H9 (cell line): ENCODE results near the gene LRRC7. TPM values are rescaled to one million over a fixed set of nuclear protein-coding genes. Genes with fewer than 3 reads are reported as not detected.

Experiments used
- DNase-seq: peaks from one replicate; pipeline ENCODE4 v3.0.0-alpha.2; 2017
- H2AFZ ChIP-seq: one replicate; pipeline ENCODE4 v1.6.1; 2013; ENCODE audit warnings: mild to moderate bottlenecking, low read length, control low read depth, moderate library complexity
- H2AK5ac ChIP-seq: 2 replicates; pipeline ENCODE4 v1.6.1; 2013; ENCODE audit warnings: low read length, control low read depth, mixed read lengths; ENCODE audit not compliant: insufficient read length
- H2BK120ac ChIP-seq: one replicate; pipeline ENCODE4 v1.6.1; 2013; ENCODE audit warnings: low read depth, mild to moderate bottlenecking, low read length, control low read depth, inconsistent platforms; ENCODE audit not compliant: poor library complexity, severe bottlenecking
- H2BK12ac ChIP-seq: 2 replicates; pipeline ENCODE4 v1.6.1; 2013; ENCODE audit warnings: low read length, control low read depth, mixed read lengths, low read depth; ENCODE audit not compliant: insufficient read length
- H2BK15ac ChIP-seq: 2 replicates; pipeline ENCODE4 v1.6.1; 2013; ENCODE audit warnings: low read depth, low read length, control low read depth
- H2BK20ac ChIP-seq: one replicate; pipeline ENCODE4 v1.6.1; 2013; ENCODE audit warnings: low read depth, mild to moderate bottlenecking, low read length, control low read depth, inconsistent platforms; ENCODE audit not compliant: poor library complexity, severe bottlenecking
- H2BK5ac ChIP-seq: 2 replicates; pipeline ENCODE4 v1.6.1; 2013; ENCODE audit warnings: low read length, control low read depth, mixed read lengths; ENCODE audit not compliant: insufficient read length
- H3K14ac ChIP-seq: 2 replicates; pipeline ENCODE4 v1.6.1; 2013; ENCODE audit warnings: low read length, control low read depth; ENCODE audit not compliant: insufficient read depth
- H3K18ac ChIP-seq: 2 replicates; pipeline ENCODE4 v1.6.1; 2013; ENCODE audit warnings: low read depth, mild to moderate bottlenecking, mixed read lengths, low read length, control low read depth; ENCODE audit not compliant: insufficient read length
- H3K23ac ChIP-seq: 2 replicates; pipeline ENCODE4 v1.6.1; 2013; ENCODE audit warnings: low read length, control low read depth, mixed read lengths, low read depth; ENCODE audit not compliant: insufficient read length
- H3K23me2 ChIP-seq: 2 replicates; pipeline ENCODE4 v1.6.1; 2013; ENCODE audit warnings: low read depth, mild to moderate bottlenecking, mixed read lengths, low read length, control low read depth; ENCODE audit not compliant: insufficient read length, poor library complexity, severe bottlenecking
- H3K27ac ChIP-seq: 2 replicates; pipeline ENCODE4 v1.5.1; 2013; ENCODE audit warnings: low read length, control low read depth, mixed read lengths, low read depth; ENCODE audit not compliant: insufficient read length
- H3K27me3 ChIP-seq: 2 replicates; pipeline ENCODE4 v1.6.1; 2013; ENCODE audit warnings: low read length, control low read depth, inconsistent platforms; ENCODE audit not compliant: insufficient read depth
- H3K4ac ChIP-seq: 2 replicates; pipeline ENCODE4 v1.6.1; 2013; ENCODE audit warnings: low read depth, mild to moderate bottlenecking, control low read depth, inconsistent platforms, low read length, moderate library complexity
- H3K4me1 ChIP-seq: 2 replicates; pipeline ENCODE4 v1.6.1; 2013; ENCODE audit warnings: low read length, control low read depth, inconsistent platforms; ENCODE audit not compliant: insufficient read depth
- H3K4me2 ChIP-seq: 2 replicates; pipeline ENCODE4 v1.6.1; 2013; ENCODE audit warnings: low read length, control low read depth, mixed read lengths; ENCODE audit not compliant: insufficient read length, insufficient read depth
- H3K56ac ChIP-seq: 2 replicates; pipeline ENCODE4 v1.6.1; 2013; ENCODE audit warnings: low read depth, mild to moderate bottlenecking, mixed read lengths, low read length, control low read depth; ENCODE audit not compliant: insufficient read length
- H3K79me1 ChIP-seq: 2 replicates; pipeline ENCODE4 v1.6.1; 2013; ENCODE audit warnings: low read depth, mild to moderate bottlenecking, moderate library complexity, low read length, control low read depth, inconsistent platforms; ENCODE audit not compliant: insufficient read depth, poor library complexity, severe bottlenecking
- H3K79me2 ChIP-seq: 2 replicates; pipeline ENCODE4 v1.6.1; 2013; ENCODE audit warnings: low read length, control low read depth, inconsistent platforms; ENCODE audit not compliant: insufficient read depth
- H3K9ac ChIP-seq: 2 replicates; pipeline ENCODE4 v1.6.1; 2013; ENCODE audit warnings: low read length, control low read depth, mixed read lengths; ENCODE audit not compliant: insufficient read length; ENCODE audit errors: extremely low read depth
- H3K9me3 ChIP-seq: one replicate; pipeline ENCODE4 v1.6.1; 2013; ENCODE audit warnings: low read depth, low read length, inconsistent platforms; ENCODE audit not compliant: control insufficient read depth
- H3T11ph ChIP-seq: one replicate; pipeline ENCODE4 v1.6.1; 2013; ENCODE audit warnings: mild to moderate bottlenecking, low read length, control low read depth, inconsistent platforms
- H4K20me1 ChIP-seq: one replicate; pipeline ENCODE4 v1.6.1; 2013; ENCODE audit not compliant: control insufficient read depth, insufficient read length, insufficient read depth
- H4K5ac ChIP-seq: 2 replicates; pipeline ENCODE4 v1.6.1; 2013; ENCODE audit warnings: low read depth, mild to moderate bottlenecking, mixed read lengths, low read length, control low read depth; ENCODE audit not compliant: insufficient read length
- H4K8ac ChIP-seq: replicated peaks from 2 replicates; pipeline ENCODE4 v1.6.1; 2013; ENCODE audit warnings: low read length, control low read depth, mixed read lengths, low read depth; ENCODE audit not compliant: insufficient read length
- H4K91ac ChIP-seq: 2 replicates; pipeline ENCODE4 v1.6.1; 2013; ENCODE audit warnings: low read depth, mild to moderate bottlenecking, moderate library complexity, mixed read lengths, low read length, control low read depth; ENCODE audit not compliant: insufficient read length
- H3K27ac Mint-ChIP-seq, 3 experiments: 2 replicates in 2 of 3; 3 replicates in 1 of 3; pipeline ENCODE4 v1.8.0; 2020 to 2021; ENCODE audit warnings: mixed read lengths in 3 of 3, mild to moderate bottlenecking in 1 of 3, moderate library complexity in 1 of 3
- H3K27me3 Mint-ChIP-seq: 2 replicates; pipeline ENCODE4 v1.8.0; 2021; ENCODE audit warnings: low read depth, mild to moderate bottlenecking, moderate library complexity, mixed read lengths
- H3K36me3 Mint-ChIP-seq, 3 experiments: 2 replicates in 2 of 3; 3 replicates in 1 of 3; pipeline ENCODE4 v1.8.0; 2020 to 2021; ENCODE audit warnings: low read depth in 3 of 3, mixed read lengths in 3 of 3; ENCODE audit not compliant: insufficient read depth in 1 of 3
- H3K4me1 Mint-ChIP-seq, 2 experiments: 2 replicates each; pipeline ENCODE4 v1.8.0; 2020; ENCODE audit warnings: mixed read lengths in 2 of 2
- H3K4me3 Mint-ChIP-seq, 2 experiments: 2 replicates in 1 of 2; 3 replicates in 1 of 2; pipeline ENCODE4 v1.8.0; 2020 to 2021; ENCODE audit warnings: mild to moderate bottlenecking in 2 of 2, mixed read lengths in 2 of 2, moderate library complexity in 1 of 2
- H3K9me3 Mint-ChIP-seq, 2 experiments: 2 replicates in 1 of 2; 3 replicates in 1 of 2; pipeline ENCODE4 v1.8.0; 2020; ENCODE audit warnings: mild to moderate bottlenecking in 2 of 2, mixed read lengths in 2 of 2, moderate library complexity in 1 of 2
- WGBS: extraction: QIAGEN DNeasy Blood & Tissue Kit; methylation state at CpG from one replicate; pipeline ENCODE4 v1.1.7; 2013; ENCODE audit warnings: missing lambda C conversion rate, low lambda C conversion rate, mixed read lengths; ENCODE audit not compliant: insufficient read length; ENCODE audit errors: extremely low coverage; 5-methylcytosine and 5-hydroxymethylcytosine counted together
- total RNA-seq: library from RNA; stranded (reverse); gene quantifications from 2 replicates; pipeline ENCODE4 v1.2.1, GENCODE V29; 2021
- TF ChIP-seq, protein P1 (sequence below): fragments of 200-600 bp; sonication (generic); conservative IDR thresholded peaks from 3 replicates; pipeline ENCODE4 v1.8.0; 2021; ENCODE audit warnings: antibody characterized with exemption, mild to moderate bottlenecking

LRRC7 gene
- total RNA-seq, 1 experiment from 2014 or later, result not detected

DNA sequence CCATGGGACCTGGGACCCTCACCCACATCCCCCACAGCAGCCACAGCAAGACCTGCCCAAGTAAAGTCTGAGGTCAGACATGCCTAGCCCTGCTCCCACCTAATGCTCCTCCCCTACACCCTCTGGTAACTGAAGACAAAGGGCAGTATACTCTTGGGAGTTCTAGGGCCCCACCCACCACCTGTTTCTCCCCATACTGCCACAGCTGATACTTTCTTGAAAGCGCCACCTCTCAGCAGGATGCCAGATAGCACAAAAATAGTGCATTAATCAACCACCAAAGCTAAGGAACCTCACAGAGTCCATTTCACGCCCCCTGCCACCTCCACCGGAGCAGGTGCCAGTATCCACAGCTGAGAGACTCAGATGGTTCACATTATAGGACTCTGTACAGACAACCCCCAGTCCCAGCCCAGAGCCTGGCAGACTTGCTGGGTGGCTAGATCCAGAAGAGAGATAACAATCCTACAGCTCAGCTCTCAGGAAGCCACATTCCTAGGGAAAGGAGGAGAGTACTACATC is 399.6 kb downstream of the LRRC7 start:
- Mint-ChIP-seq H3K36me3 (peaks cover 0 to 17% (median 2%) of the 10 kb centered on the region in 3 experiments; a peak in 5 of 7 replicates), H3K27me3 (no peaks in the 10 kb centered on the region), H3K27ac (no peak overlapping the region; a peak in 1 of 7 replicates), H3K4me3 (no peak overlapping the region), H3K4me1 (peaks cover 0 to 4% of the 10 kb centered on the region in 2 experiments; a peak in 2 of 4 replicates), H3K9me3 (peaks cover 6 to 28% of the 10 kb centered on the region in 2 experiments)
- no peak overlapping the region for H2BK20ac ChIP-seq
- DNase-seq, result no peak
- H2BK5ac ChIP-seq, result no peak overlapping the region
- H3K4me2 ChIP-seq, result no peak overlapping the region
- H2BK12ac ChIP-seq, result no peak overlapping the region
- no peak overlapping the region for H4K91ac ChIP-seq
- H2AFZ ChIP-seq, result no peak overlapping the region
- no peak overlapping the region for H2AK5ac ChIP-seq
- no peaks in the 10 kb centered on the region for H3K79me2 ChIP-seq
- H4K8ac ChIP-seq, result no peak overlapping the region
- WGBS, result no CpG with 5 or more reads among the region's 3 CpGs
- H2BK15ac ChIP-seq, result no peak overlapping the region
- no peak overlapping the region for H3K27ac ChIP-seq
- no peaks in the 10 kb centered on the region for H3K27me3 ChIP-seq
- H2BK120ac ChIP-seq, result no peak overlapping the region
- no peak overlapping the region for H3K23ac ChIP-seq
- no peaks in the 10 kb centered on the region for H3K79me1 ChIP-seq
- H3K9me3 ChIP-seq, result no peaks in the 10 kb centered on the region
- H3K14ac ChIP-seq, result no peak overlapping the region
- no peak overlapping the region for H3K9ac ChIP-seq
- no peak overlapping the region for H3K18ac ChIP-seq
- no peaks in the 10 kb centered on the region for H4K20me1 ChIP-seq
- no peak overlapping the region for H3K4ac ChIP-seq
- TF ChIP-seq, protein P1, sequence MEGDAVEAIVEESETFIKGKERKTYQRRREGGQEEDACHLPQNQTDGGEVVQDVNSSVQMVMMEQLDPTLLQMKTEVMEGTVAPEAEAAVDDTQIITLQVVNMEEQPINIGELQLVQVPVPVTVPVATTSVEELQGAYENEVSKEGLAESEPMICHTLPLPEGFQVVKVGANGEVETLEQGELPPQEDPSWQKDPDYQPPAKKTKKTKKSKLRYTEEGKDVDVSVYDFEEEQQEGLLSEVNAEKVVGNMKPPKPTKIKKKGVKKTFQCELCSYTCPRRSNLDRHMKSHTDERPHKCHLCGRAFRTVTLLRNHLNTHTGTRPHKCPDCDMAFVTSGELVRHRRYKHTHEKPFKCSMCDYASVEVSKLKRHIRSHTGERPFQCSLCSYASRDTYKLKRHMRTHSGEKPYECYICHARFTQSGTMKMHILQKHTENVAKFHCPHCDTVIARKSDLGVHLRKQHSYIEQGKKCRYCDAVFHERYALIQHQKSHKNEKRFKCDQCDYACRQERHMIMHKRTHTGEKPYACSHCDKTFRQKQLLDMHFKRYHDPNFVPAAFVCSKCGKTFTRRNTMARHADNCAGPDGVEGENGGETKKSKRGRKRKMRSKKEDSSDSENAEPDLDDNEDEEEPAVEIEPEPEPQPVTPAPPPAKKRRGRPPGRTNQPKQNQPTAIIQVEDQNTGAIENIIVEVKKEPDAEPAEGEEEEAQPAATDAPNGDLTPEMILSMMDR, result no peak
- no peak overlapping the region for H3T11ph ChIP-seq
- H3K56ac ChIP-seq, result no peak overlapping the region
- H3K23me2 ChIP-seq, result no peaks in the 10 kb centered on the region
- H3K4me1 ChIP-seq, result no peaks in the 10 kb centered on the region
- no peak overlapping the region for H4K5ac ChIP-seq
